Measurements from ENCODE around the gene VOPP1.

GRCh38 chr7:55469721-55470120 lies 102.6 kb downstream of the VOPP1 start:
- TF ChIP-seq CTCF (conservative IDR thresholded peaks at IDR 0.05; ENCODE audit: low read depth, low read length): no peak
- TF ChIP-seq EZH2 (IDR thresholded peaks at IDR 0.05; ENCODE audit: low read length, unreplicated experiment): no peak
